ENCODE data around the gene SNCAIP. TPM values are rescaled to one million over a fixed set of nuclear protein-coding genes. Genes with fewer than 3 reads are reported as not detected.

The SNCAIP gene
- total and polyA plus RNA-seq, 9 of the 15 experiments (the other 6 are each of a cell fraction or from before 2014, with no cell fraction given) = 0.04 TPM; not detected in 8

- WGBS (ENCODE audit: insufficient coverage, low coverage, missing lambda C conversion rate) = 1% methylated on average over 5 of the region's 5 CpGs
- Histone ChIP-seq H4K20me1 (replicated peaks; ENCODE audit: control insufficient read depth, insufficient read depth, low read length) (no peaks in the 10 kb centered on the region), H3K27ac (ENCODE audit: extremely low read depth, low read depth, low read length) (no peak overlapping the region), H2AFZ (ENCODE audit: low read depth, low read length) (no peak overlapping the region), H3K27me3 (ENCODE audit: control insufficient read depth in 2 of 2, insufficient read depth in 2 of 2, low read length in 2 of 2) (peaks cover 0 to 4% of the 10 kb centered on the region in 2 experiments; a peak in 1 of 5 replicates), H3K36me3 (ENCODE audit: control insufficient read depth, insufficient read depth, low read length) (no peaks in the 10 kb centered on the region), H3K9me1 (ENCODE audit: control insufficient read depth, insufficient read depth, low read length) (no peaks in the 10 kb centered on the region), H3K79me2 (ENCODE audit: control insufficient read depth, insufficient read depth, low read length) (no peaks in the 10 kb centered on the region), H3K4me2 (ENCODE audit: insufficient read depth, low read length) (no peak overlapping the region), H3K9me3 (replicated peaks; ENCODE audit: control insufficient read depth, insufficient read depth, low read depth, low read length) (no peaks in the 10 kb centered on the region), H3K9ac (ENCODE audit: insufficient read depth in 1 of 2, low read depth in 2 of 2, low read length in 2 of 2) (no peak overlapping the region), H3K4me3 (no peak overlapping the region), H3K4me1 (replicated peaks in 1 of 2; ENCODE audit: control insufficient read depth in 2 of 2, insufficient read depth in 2 of 2, low read length in 2 of 2) (no peaks in the 10 kb centered on the region)
- FAIRE-seq (no peak), ATAC-seq (no peak), DNase-seq (ENCODE audit: extremely low read depth in 1 of 4, low spot score in 3 of 4) (no peak)
- POLR2A ChIA-PET = no interaction called here
- in situ Hi-C loops (cut with MboI) (no loop called here), intact Hi-C loops (cut with micrococcal nuclease) (no loop called here)
- CTCF ChIA-PET (ENCODE audit: low intra/inter-chr PET ratio) = no interaction called here
- TF ChIP-seq TARDBP (IDR thresholded peaks at IDR 0.05) = no peak
- TF ChIP-seq SAFB (IDR thresholded peaks at IDR 0.05; ENCODE audit: borderline replicate concordance, low read depth, low read length) = no peak
- TF ChIP-seq JUNB (CRISPR knock-in tag; conservative IDR thresholded peaks at IDR 0.05) = no peak
- TF ChIP-seq ARID4B (CRISPR knock-in tag; IDR thresholded peaks at IDR 0.05) = no peak
- TF ChIP-seq ZNF76 (CRISPR knock-in tag; IDR thresholded peaks at IDR 0.05; ENCODE audit: borderline replicate concordance) = no peak
- no TSS peak for BruUV-seq (replicated peaks)
Observed at GRCh38 chr5:122473138-122473843, 161.3 kb downstream of the SNCAIP start.
